ENCODE measurements around the gene CYP1A2.

The CYP1A2 gene

GRCh38 chr15:74770211-74770903 lies 21.7 kb downstream of the CYP1A2 start:
- Histone ChIP-seq H3K9ac (ENCODE audit: low read length) (no peak overlapping the region), H3K36me3 (replicated peaks; ENCODE audit: insufficient read depth, low read length) (no peaks in the 10 kb centered on the region), H4K20me1 (ENCODE audit: insufficient read depth, low read length) (no peaks in the 10 kb centered on the region), H2AFZ (ENCODE audit: low read length) (0 out of 2 replicates have a peak overlapping the region, but pooled peaks have one; percentile 50), H3K4me2 (ENCODE audit: low read depth, low read length) (0 out of 2 replicates have a peak overlapping the region, but pooled peaks have one; percentile 22), H3K79me2 (ENCODE audit: low read length) (peaks cover 5% of the 10 kb centered on the region), H3K9me3 (replicated peaks; ENCODE audit: insufficient read depth, low read length) (no peaks in the 10 kb centered on the region), H3K27ac (ENCODE audit: low read length) (no peak overlapping the region), H3K4me3 (ENCODE audit: low read length) (no peak overlapping the region), H3K4me1 (ENCODE audit: low read length) (peaks cover 38% of the 10 kb centered on the region), H3F3A (ENCODE audit: insufficient read depth, low read length) (peaks cover 14% of the 10 kb centered on the region), H3K9me2 (replicated peaks; ENCODE audit: insufficient read depth, low read length) (no peaks in the 10 kb centered on the region), H3K27me3 (replicated peaks; ENCODE audit: insufficient read depth, low read length) (no peaks in the 10 kb centered on the region)
- TF ChIP-seq EZH2phosphoT487 (IDR thresholded peaks at IDR 0.05; ENCODE audit: low read length), result no peak
- no peak for DNase-seq

DNA sequence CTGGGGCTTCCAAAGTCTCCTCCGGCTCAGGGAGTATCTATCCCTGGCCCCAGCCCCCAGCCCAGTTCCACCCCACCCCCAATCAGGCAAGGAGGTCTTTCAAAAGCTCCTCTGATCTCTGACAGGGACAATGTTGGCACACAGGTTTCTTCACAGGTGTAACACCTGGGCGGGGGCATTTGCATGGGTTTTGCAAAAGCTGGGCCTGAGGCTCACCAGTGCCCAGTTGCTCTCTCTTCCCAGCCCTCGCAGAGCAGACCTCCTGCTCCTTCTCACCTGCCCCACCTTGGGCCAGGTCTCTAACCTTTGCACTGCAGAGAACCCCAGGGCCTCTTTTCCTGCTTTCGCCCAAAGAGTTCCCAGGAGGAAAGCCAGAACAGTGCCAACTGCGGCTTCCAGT lies 24.7 kb downstream of the CYP1A2 start:
- Histone ChIP-seq H4K20me1 (ENCODE audit: insufficient read depth, low read length) (no peaks in the 10 kb centered on the region), H3K9me2 (replicated peaks; ENCODE audit: insufficient read depth, low read length) (no peaks in the 10 kb centered on the region), H3K4me2 (ENCODE audit: low read depth, low read length) (peak overlapping the region; percentile 29; the same call in 1 of the 2 replicates), H3K27me3 (replicated peaks; ENCODE audit: insufficient read depth, low read length) (no peaks in the 10 kb centered on the region), H2AFZ (ENCODE audit: low read length) (peak overlapping the region; percentile 25), H3K36me3 (replicated peaks; ENCODE audit: insufficient read depth, low read length) (no peaks in the 10 kb centered on the region), H3F3A (ENCODE audit: insufficient read depth, low read length) (peaks cover 39% of the 10 kb centered on the region), H3K27ac (ENCODE audit: low read length) (peak overlapping the region; percentile 79), H3K9me3 (replicated peaks; ENCODE audit: insufficient read depth, low read length) (no peaks in the 10 kb centered on the region), H3K4me1 (ENCODE audit: low read length) (peaks cover 67% of the 10 kb centered on the region), H3K4me3 (ENCODE audit: low read length) (no peak overlapping the region), H3K79me2 (ENCODE audit: low read length) (peaks cover 12% of the 10 kb centered on the region), H3K9ac (ENCODE audit: low read length) (peak overlapping the region; percentile 32; the same call in 1 of the 2 replicates)
- TF ChIP-seq EZH2 (optimal IDR thresholded peaks at IDR 0.05; ENCODE audit: low read depth, low read length) (no peak), CTCF (IDR thresholded peaks at IDR 0.05; ENCODE audit: low read length) (no peak), EZH2phosphoT487 (IDR thresholded peaks at IDR 0.05; ENCODE audit: low read length) (no peak)
- no peak for DNase-seq

- Histone ChIP-seq H3F3A (ENCODE audit: insufficient read depth, low read length) (peaks cover 41% of the 10 kb centered on the region), H3K79me2 (ENCODE audit: low read length) (peaks cover 15% of the 10 kb centered on the region), H3K9me2 (replicated peaks; ENCODE audit: insufficient read depth, low read length) (no peaks in the 10 kb centered on the region), H3K4me3 (ENCODE audit: low read length) (no peak overlapping the region), H3K36me3 (replicated peaks; ENCODE audit: insufficient read depth, low read length) (no peaks in the 10 kb centered on the region), H3K9me3 (replicated peaks; ENCODE audit: insufficient read depth, low read length) (no peaks in the 10 kb centered on the region), H3K4me1 (ENCODE audit: low read length) (peaks cover 72% of the 10 kb centered on the region), H4K20me1 (ENCODE audit: insufficient read depth, low read length) (no peaks in the 10 kb centered on the region), H3K4me2 (ENCODE audit: low read depth, low read length) (peak overlapping the region; percentile 29; the same call in 1 of the 2 replicates), H3K27ac (ENCODE audit: low read length) (peak overlapping the region; percentile 79), H3K9ac (ENCODE audit: low read length) (peak overlapping the region; percentile 32; the same call in 1 of the 2 replicates), H3K27me3 (replicated peaks; ENCODE audit: insufficient read depth, low read length) (no peaks in the 10 kb centered on the region), H2AFZ (ENCODE audit: low read length) (peak overlapping the region; percentile 25)
- DNase-seq, result peak; percentile 48
- no peak for TF ChIP-seq CTCF (IDR thresholded peaks at IDR 0.05; ENCODE audit: low read length)
- TF ChIP-seq EZH2 (optimal IDR thresholded peaks at IDR 0.05; ENCODE audit: low read depth, low read length), result no peak
- TF ChIP-seq EZH2phosphoT487 (IDR thresholded peaks at IDR 0.05; ENCODE audit: low read length), result no peak
Measured at GRCh38 chr15:74773731-74774252, 25.1 kb downstream of the CYP1A2 start.
